Left kidney (tissue), 2 donors: Measurements from ENCODE around the gene SEMA5B. TPM values are rescaled to one million over a fixed set of nuclear protein-coding genes. Genes with fewer than 3 reads are reported as not detected.

Experiments used
- DNase-seq: peaks from one replicate; pipeline ENCODE4 v3.0.0-alpha.2; 2013
- polyA plus RNA-seq: library from polyadenylated mRNA; unstranded; fragments of 120-200 nt; gene quantifications from one replicate; pipeline ENCODE4 v1.2.1, GENCODE V29; 2013; ENCODE audit not compliant: insufficient read length

The SEMA5B gene
- polyA plus RNA-seq, 1 donor = 28.1 TPM

DNA sequence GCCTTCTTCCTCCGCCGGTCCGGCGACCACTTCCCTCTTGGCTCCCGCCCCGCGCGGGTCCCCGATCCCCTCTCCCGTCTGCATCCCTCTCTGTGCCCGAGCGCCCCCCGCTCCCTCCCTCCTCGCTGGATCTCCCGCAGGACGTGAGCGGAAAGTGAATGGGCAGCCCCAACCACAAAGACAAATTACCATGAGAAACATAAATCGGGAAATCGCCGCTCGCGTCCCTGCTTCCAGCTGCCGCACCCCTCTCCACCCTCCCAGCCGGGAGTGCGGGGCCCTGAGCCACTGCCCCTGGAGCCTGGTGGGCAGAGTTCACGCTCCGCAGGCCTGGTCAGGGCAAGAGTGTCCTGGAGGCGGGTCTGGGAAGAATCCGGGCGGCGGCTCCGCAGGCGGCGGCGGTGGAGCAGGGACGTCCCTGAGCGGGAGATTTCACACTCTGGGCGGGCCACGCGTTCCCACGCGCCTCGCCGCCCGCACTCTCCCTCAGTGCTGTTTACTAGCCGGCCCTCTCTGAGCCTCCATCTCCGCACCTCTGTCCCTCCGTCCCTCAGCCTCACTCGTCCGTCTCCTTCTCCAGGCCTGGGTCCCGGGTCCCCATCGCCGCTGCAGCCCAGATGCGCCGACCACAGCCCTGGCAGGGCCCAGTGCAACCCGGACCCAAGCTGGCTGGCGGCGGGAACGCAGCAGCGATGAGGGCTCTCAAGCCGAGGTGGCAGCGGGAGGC lies 835 bp downstream of the SEMA5B start:
- no peak for DNase-seq

DNA sequence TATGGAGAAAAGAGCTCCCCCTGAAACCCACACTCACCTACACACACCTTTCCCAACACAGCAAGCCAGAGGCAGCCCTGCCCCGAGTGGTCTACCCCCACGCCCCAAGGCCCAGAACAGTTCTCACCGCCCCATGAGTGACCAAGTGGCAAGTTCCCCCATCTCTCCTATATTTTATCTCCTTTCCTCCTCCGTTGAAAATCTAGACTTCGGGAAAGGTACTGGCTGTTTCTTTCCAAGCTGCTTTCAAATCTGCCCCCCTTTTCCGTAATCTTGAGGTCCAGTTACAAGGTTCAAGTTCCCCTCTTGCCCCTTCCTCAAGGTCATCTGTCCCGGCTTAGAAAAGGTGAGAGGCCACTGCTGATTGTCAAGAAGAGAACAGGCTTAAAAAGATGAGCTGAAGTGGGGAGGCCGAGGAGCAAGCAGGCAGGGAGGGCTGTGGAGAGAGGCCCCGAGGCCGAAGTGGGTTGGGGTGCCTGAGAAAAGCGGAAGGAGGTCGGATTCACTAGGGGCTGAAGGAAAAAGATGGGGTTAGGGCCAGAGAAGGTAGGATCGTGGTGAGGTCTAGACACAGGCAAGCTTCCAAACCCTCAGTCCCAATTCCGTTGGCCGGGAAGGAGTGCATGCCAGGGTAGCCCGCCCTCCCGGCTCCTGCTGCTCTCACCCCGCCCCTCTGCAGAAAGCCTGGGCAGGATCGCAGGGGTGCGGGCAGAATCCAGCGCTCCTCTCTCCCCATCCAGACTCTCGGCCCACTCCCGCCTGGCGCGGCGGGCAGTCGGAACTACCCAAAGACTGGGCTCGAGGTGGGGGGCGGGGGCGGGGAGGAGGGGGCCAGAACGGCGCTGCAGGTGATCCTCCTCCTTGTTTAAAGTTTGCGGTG lies 1.7 kb downstream of the SEMA5B start:
- DNase-seq = no peak

DNA sequence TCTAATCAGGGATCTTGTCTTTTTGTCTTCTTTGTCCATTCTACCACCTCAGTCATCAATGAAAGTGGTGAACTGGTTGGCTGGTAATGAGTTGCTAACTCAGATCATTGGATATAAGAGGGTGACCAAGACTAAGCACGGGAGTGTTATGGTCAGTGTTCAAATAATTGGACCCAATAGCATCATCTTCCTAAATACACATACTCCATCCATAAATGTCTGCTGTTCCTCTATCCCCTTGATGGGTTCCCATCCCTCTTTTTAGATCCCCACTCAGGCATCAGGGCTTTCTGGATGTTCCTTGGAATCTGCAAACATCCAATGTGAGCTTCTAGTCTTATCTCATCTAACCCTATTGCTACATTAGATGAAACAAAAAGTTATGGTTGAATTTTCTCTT lies 3.5 kb downstream of the SEMA5B start:
- DNase-seq = no peak

DNA sequence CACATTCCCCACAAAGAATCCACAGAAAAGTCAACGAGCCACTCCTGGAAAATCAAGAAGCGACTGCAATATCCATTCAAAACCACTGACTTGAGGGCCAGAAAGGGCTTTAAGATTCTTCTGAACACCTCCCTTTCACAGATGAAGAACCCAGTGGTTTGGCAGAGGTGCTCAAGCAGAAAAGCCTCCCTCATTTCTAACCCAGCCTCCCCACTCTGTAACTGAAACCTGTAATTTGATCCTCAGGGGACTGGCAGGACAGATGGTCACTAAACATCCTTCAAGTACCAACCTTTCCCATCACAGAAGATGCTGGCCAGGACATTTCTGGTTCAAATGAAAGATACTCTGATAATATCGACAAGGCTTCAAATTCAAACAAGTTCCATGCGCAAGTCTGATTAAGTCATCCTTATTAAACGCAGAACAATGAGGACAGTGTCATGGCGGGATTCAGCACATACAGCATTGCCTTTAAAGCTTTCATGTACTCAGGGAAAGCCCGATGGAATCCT lies 5.5 kb downstream of the SEMA5B start:
- no peak for DNase-seq

DNA sequence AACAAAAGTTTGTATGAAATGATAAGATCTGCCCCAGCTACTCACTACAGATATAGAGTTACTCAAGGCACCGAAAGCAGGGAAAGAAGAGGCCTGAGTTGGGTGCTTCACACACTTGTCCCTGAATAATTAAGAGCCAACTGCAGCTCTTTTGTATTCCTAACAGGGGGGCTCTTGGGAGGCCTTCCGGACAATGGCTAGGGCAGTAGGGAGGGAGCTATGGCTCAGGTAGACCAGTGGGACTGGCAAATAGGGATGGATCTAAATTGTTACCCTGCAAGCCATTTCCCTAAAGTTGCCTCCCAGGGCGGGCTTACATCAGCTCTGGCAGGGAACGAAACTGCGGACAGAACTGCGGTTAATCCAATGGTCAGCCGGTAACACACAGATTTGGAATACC lies 6.2 kb downstream of the SEMA5B start:
- DNase-seq = no peak

DNA sequence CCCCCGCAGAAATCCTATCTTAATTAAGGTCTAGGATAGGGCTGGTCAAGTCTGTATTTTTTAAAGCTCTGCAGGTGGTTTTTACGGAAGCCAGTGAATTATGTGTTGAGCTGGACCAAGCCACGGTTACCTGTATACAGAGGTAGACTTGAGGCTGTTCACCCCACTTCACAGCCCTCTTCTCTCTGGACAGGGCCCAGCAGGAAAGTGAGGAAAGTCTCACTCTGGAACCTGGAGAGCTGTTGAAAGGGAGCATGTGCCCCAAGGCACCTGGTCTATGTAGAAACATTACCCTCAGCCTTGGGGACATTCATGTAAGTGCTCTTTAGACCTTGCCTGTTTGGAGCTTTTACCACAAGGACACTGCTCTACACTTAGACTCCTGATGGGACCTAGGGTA lies 6.9 kb downstream of the SEMA5B start:
- no peak for DNase-seq

DNA sequence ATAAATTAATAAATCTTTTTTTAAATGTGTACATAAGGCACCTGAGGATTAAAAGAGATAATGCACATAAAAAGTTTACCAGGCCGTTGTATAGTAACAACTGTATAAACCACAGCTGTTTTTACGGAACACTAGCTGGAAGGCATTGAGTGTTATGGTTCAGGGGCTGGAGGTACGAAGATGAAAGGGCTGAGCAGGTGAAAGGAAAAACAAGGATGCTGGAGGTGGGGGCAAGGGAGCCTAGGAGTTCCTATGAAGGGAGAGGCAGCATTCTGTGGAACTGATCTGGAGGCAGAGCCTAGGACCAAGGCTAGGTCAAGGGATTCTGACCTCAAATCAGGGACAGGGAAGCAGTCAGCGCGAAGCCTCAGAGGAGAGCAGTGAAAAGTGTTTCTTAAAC lies 8.0 kb downstream of the SEMA5B start:
- no peak for DNase-seq

DNA sequence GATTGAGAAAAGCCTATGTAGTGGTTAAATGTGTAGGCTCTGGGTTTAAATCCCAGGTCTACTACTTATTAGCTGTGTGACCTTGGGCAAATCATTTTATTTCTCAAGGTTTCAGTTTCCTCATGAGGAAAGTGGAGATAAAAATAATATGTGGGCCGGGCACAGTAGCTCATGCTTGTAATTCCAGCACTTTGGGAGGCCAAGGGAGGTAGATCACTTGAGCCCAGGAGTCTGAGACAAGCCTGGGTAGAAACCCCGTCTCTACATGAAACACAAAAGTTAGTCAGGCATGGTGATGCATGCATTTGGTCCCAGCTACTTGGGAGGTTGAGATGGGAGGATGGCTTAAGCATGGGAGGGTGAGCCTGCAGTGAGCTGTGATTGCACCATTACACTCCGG lies 8.4 kb downstream of the SEMA5B start:
- DNase-seq = no peak

DNA sequence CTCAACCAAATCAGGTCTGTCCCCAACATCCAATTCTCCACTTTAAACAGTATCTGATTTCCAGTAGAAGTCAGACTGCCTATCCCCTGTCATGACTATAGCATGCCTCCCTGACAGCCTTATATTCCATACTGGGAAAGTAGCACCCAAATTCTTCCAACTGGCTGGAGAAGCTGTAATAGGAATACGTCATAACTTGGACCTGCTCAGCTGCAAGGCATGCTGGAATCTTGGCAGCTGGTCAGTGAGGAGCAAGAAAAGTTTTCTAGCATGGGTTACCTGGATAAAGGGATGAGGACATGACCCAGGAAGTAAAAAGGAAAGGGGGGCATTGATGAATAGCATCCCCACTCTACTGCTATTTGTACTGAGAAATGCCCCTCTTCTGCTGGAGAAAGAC lies 8.9 kb downstream of the SEMA5B start:
- DNase-seq = no peak

DNA sequence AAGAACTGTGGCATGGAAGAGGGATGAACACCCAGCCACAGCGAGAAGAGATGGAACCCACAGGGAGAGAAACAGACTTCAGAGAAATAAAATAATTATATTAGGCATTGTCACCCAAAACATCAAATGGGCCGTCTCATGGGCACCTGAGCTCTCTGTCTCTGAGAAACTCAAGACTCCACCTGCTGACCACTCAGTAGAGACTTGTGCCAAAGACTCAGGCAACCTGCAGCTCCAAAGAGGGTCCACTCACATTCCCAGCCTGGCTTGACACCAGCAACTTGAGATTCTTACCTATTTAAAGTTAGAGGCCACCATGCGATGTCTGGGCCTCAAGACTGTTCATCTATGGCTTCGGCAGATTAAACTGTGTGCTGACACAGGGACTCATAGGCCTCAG lies 12.0 kb downstream of the SEMA5B start:
- DNase-seq = no peak

DNA sequence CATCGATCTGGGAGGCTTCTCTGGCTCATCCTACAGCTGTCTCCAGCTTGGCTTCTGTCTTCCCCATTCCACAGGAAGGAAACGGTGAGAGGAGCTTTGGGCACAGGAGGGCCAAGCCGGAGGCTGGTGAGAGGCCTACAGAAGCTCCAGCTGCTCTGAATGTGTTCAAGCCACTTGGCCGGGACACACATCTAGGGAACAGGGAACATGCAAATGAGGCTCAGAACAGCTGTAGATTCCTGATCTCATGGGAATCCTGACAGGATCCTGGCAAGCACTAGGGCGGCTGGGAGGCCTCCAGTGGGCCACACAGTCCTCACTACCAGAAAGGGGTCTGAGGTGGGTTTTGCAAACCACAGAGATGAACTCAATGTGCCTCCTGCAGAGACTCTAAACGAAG lies 13.7 kb downstream of the SEMA5B start:
- DNase-seq = no peak

DNA sequence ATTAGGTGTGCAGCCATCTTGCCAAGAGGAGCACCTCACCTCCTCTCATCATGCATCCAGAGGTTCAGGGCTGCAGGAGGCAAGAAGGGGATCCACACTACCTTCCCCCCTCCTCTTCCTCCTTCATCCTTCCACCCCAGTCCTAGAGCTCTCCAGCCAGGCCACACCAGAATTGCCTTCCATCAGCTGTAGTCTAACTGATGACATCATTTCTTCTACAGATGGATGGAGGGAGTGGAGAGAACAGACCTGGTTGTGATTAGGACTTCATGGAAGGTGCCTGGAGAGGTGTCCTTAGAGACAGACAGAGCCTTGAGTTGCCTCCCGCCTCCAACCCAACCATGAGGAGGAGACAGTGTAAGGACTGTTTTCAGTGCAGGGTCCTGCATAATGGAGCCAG lies 14.9 kb downstream of the SEMA5B start:
- no peak for DNase-seq

DNA sequence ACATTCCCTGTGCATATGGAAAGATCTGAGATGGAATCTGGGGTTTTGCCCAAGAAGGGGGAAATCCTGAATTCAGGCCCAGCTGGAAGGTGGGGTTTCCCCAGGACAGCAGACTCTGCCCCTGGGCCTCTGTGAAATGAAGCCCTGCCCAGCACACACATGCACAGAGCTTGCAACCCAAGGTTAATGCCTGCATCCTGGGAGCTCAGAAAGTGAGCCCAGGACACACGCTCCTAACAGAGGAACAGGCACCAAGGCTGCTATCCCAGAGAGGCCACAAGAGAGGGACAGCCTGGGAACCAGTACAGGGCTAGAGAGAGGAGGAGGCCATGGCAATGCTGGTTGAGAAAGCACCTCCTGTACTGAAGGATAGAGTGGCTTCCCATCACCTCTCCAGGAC lies 16.1 kb downstream of the SEMA5B start:
- no peak for DNase-seq

DNA sequence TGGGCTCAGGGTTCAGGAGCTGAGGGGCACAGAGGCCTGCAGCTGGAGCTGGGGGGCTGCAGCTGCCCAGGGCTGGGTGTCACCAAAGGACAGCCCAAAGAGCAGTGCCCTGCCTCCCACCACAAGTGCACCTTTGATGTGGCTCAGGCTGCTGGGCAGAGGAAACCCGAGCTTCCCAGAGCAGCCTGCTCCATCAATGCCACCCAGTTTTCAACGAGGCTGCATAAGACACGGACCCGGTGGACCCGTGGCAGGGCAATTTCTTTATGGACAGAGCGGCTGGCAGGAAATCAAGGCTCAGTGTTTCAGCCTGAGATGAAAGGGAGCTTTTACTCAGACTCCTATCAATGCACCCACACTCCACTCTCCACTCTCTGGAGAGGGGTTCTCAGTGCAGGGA lies 18.7 kb downstream of the SEMA5B start:
- DNase-seq = no peak

DNA sequence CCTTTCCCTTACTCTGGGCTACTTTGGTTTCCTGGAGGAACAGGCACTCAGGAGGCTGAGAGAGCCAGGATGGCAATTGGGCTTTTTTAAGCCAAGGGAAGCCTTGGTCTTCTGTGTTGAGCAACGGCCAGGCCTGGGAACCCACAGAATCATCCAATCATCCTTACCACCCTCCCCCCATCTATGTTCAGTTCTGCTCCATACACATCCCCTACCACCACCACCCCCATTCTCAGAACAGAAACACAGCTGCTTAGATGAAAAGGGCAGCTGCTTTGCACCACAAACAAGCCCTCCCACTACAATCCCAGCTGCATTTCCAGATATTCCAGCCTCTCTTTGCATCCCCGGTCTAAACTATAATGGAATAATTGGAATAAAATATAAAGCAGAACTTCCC lies 21.0 kb downstream of the SEMA5B start:
- no peak for DNase-seq

DNA sequence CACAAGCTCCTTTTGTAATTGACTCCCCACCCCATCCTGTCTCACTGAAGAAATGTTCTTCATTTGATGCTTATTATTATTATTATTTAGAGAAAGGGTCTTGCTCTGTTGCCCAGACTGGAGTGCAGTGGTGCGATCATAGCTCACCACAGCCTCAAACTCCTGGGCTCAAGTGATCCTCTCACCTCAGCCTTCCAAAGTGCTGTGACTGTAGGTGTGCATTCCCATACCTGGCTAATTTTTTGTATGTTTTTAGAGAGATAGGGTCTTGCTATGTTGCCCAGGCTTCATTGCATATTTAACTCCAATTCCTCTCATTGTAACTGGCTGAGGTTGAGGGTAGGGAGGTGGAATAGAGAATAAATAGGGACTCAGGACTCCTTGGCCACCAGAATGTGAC lies 22.3 kb downstream of the SEMA5B start:
- DNase-seq = no peak

DNA sequence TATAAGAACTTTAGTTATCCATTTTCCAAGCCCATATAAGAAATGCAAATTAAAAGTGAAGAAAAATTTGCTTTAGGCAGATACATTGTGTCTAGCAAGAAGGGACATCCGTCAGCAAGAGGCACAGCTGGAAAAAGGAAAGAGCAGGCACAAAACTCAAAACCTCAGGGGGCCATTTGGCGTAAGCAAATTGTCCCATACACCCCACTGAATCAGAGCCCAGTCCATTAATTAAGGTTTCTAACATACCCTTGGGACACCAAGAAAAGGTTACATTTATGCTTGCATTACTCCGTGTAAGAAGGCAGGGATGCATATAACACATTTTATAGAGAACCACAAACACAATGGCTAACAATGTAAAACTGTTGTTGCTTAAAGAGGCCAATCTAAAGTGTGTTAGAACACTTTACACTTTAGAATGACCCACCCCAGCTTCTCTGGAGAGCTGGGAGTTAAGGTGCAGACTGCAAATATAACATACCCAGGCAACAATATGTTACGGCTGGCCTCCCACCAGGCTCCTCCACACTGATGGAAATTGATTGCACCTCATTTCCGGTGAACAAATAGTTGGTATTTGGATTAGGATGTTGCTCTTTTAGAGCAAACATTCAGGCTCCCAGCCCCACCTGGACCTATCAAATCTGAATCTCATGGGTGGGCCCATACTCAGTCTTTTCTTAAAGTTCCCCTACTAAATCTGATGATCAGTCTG lies 23.2 kb downstream of the SEMA5B start:
- no peak for DNase-seq

DNA sequence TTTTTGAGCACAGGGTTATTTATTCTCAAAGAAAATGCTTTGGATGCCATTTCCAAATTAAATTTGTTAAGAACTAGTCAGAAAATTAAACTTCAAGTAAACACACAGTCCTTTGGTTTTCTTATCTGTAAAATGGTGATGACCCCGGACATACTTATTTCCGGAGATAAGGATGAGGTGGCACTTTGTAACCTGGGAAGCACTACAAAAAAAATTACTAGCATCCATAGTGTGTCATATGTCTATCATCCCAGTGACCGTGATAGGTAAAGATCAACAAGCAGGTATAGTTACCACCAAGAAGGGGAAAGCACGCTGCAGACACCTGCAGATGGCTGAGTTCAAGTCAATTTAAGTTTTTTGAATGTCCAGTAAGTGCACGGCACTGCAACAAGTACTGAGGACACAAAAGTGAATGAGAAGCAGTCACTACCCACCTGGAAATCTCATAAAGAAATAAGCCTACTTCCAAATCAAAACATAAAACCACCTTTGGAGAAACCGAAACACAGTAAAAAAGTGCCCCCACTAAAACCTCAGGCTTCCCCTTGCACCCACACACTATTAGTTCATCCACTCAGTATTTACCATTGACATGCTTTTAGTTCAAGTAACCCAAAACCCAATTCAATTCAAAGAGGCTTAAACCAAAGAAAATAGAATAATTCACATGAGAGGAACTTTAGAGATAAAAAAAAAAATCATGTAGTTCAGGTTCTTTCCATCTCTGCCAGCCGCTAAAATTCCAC lies 24.6 kb downstream of the SEMA5B start:
- no peak for DNase-seq

DNA sequence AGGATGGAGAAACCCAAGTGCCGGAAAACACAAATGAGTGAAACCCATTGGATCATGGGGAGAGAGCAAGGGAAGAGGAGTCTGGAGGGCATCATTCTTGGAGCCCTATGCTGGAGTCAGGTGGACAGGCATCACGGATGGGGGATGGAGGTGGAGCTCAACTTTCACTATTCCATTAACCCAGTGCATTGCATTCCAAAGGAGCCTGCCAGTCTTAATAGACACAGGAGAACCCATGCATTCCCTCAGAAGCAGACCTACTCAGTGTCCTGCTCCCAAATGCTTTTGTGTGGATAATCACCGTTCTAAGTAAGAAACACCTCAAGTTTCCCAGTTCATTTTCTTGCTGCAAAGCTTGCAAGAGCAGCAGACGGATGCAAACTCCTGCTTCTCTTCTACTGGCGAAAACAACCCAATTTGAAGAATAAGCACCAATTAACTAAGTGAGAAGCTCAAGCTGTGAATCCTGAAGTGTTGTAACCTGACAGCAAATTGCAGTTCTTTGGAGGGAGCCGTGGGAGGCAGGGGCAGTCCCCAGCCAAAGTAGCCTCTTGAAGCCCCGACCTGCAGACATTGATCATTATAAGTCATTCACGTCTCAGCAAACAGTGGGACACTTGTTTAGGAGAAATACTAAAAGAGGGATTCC lies 25.3 kb downstream of the SEMA5B start:
- DNase-seq = no peak

DNA sequence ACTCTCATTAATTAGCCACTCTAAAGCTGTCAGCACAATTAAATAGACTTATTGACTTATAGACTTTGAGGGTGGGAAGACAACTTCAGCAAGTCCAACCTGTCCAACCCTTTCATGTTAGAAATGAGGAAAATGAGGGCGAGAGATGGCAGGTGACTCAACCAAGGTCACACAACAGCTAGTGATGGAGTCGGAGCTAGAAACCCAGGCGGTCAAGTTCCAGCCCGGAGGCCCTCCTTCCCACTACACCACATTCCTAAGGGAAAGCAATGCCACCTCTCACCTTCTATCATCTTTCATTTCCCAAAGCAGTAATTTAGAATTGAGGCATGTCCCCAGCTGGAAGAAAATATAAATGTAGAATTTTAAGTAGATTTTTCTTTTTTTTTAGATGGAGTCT lies 28.7 kb downstream of the SEMA5B start:
- DNase-seq = no peak

DNA sequence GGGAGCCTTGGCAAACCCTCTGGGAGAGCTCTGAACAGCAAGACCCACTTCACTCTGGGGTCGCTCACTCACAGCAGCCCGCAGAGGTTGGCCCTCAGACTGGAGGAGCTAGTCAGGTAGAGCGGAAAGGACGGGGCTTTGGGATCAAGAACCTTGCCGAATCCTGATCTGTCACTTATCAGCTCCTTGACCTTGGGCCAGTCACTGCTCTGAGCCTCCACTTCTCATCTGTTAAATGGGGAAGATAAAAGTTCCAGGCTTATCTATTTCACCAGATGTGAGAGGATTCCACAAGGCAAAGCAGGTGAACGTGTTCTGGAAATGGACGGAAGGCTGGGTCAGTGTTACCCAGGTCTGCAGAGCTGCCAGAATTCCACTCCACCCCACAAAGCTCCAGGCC lies 29.4 kb downstream of the SEMA5B start:
- no peak for DNase-seq
